HepG2 (cell line): ENCODE data around the gene ALPK3. TPM values are rescaled to one million over a fixed set of nuclear protein-coding genes. Genes with fewer than 3 reads are reported as not detected.
A peak's percentile ranks its signal among the peaks of the same experiment; 100 is the strongest.

Source experiments
- CEBPB ChIP-seq: IDR thresholded peaks from 2 replicates; pipeline ENCODE4 v1.6.1; 2011; ENCODE audit warnings: low read depth, low read length, improper control_type of control experiment, borderline replicate concordance
- DNMT1 ChIP-seq: sonication (generic); formaldehyde crosslinking; IDR thresholded peaks from 2 replicates; pipeline ENCODE4 v1.5.1; 2020; ENCODE audit warnings: mild to moderate bottlenecking, missing genetic modification reagents
- FIP1L1 ChIP-seq: fragments of 200-400 bp; formaldehyde crosslinking; IDR thresholded peaks from 2 replicates; pipeline ENCODE4 v1.6.1; 2018; ENCODE audit warnings: low read depth, mild to moderate bottlenecking, low read length, moderate library complexity, borderline replicate concordance; ENCODE audit not compliant: insufficient read depth
- GABPB1 ChIP-seq: IDR thresholded peaks from 2 replicates; pipeline ENCODE4 v1.6.1; 2016; ENCODE audit warnings: mild to moderate bottlenecking, missing genetic modification reagents, moderate library complexity, missing compliant biosample characterization
- HDAC2 ChIP-seq: sonication (generic); formaldehyde crosslinking; IDR thresholded peaks from 2 replicates; pipeline ENCODE4 v1.4.0; 2020; ENCODE audit warnings: missing genetic modification reagents
- NFKB2 ChIP-seq: sonication (generic); formaldehyde crosslinking; IDR thresholded peaks from 2 replicates; pipeline ENCODE4 v1.4.0; 2020; ENCODE audit warnings: missing genetic modification reagents, borderline replicate concordance
- RERE ChIP-seq: IDR thresholded peaks from 2 replicates; pipeline ENCODE4 v1.6.1; 2016; ENCODE audit warnings: low read depth, missing genetic modification reagents, missing compliant biosample characterization
- SKI ChIP-seq: fragments of 450-650 bp; IDR thresholded peaks from one replicate; pipeline ENCODE4 v1.6.1; 2018; ENCODE audit warnings: mild to moderate bottlenecking; ENCODE audit not compliant: partially characterized antibody
- SMARCC2 ChIP-seq: fragments of 450-650 bp; IDR thresholded peaks from 2 replicates; pipeline ENCODE4 v1.6.1; 2017; ENCODE audit warnings: antibody characterized with exemption, mild to moderate bottlenecking
- ZNF281 ChIP-seq: sonication (generic); formaldehyde crosslinking; IDR thresholded peaks from 2 replicates; pipeline ENCODE4 v1.4.0; 2020; ENCODE audit warnings: missing genetic modification reagents, borderline replicate concordance
- ZNF282 ChIP-seq: fragments of 450-650 bp; IDR thresholded peaks from 2 replicates; pipeline ENCODE4 v1.6.1; 2018; ENCODE audit not compliant: partially characterized antibody
- ZNF569 ChIP-seq: sonication (generic); formaldehyde crosslinking; IDR thresholded peaks from 2 replicates; pipeline ENCODE4 v1.5.0; 2020; ENCODE audit warnings: mild to moderate bottlenecking, missing genetic modification reagents, moderate library complexity, borderline replicate concordance
- ZNF770 ChIP-seq: sonication (generic); formaldehyde crosslinking; IDR thresholded peaks from 2 replicates; pipeline ENCODE4 v1.5.0; 2020; ENCODE audit warnings: mild to moderate bottlenecking, missing genetic modification reagents
- polyA plus RNA-seq, 8 experiments: library from polyadenylated mRNA; depleted of rRNA in 3 of 8; stranded (reverse) in 7 of 8; unstranded in 1 of 8; fragments of >200 nt; fragmentation: Illumina TruSeq in 4 of 8; extraction: Trizol in 4 of 8; gene quantifications; 2 replicates each; pipeline versions ENCODE4 v1.2.1 to v1.2.3, GENCODE V29; 2011 to 2016; ENCODE audit warnings: low read depth in 4 of 8, missing spikeins in 1 of 8, mixed read lengths in 1 of 8; ENCODE audit not compliant: insufficient read depth in 1 of 8
- total RNA-seq, 5 experiments: library from RNA; depleted of rRNA; stranded (reverse); fragments of >200 nt; fragmentation: Illumina TruSeq; extraction: Trizol; gene quantifications; 2 replicates each; pipeline ENCODE4 v1.2.3, GENCODE V29; 2016; ENCODE audit warnings: low read depth in 1 of 5
- TF ChIP-seq, protein P1 (sequence below): sonication (generic); formaldehyde crosslinking; IDR thresholded peaks from 2 replicates; pipeline ENCODE4 v1.5.1; 2020; ENCODE audit warnings: missing genetic modification reagents, mild to moderate bottlenecking, borderline replicate concordance
- TF ChIP-seq, protein P2 (sequence below): sonication (generic); formaldehyde crosslinking; IDR thresholded peaks from 2 replicates; pipeline ENCODE4 v1.8.1; 2023; ENCODE audit warnings: missing genetic modification reagents, mild to moderate bottlenecking, borderline replicate concordance

Gene ALPK3
- total and polyA plus RNA-seq, 2 of the 13 experiments (the other 11 are each of a cell fraction or from before 2014, with no cell fraction given): 0.04 to 0.42 TPM

DNA sequence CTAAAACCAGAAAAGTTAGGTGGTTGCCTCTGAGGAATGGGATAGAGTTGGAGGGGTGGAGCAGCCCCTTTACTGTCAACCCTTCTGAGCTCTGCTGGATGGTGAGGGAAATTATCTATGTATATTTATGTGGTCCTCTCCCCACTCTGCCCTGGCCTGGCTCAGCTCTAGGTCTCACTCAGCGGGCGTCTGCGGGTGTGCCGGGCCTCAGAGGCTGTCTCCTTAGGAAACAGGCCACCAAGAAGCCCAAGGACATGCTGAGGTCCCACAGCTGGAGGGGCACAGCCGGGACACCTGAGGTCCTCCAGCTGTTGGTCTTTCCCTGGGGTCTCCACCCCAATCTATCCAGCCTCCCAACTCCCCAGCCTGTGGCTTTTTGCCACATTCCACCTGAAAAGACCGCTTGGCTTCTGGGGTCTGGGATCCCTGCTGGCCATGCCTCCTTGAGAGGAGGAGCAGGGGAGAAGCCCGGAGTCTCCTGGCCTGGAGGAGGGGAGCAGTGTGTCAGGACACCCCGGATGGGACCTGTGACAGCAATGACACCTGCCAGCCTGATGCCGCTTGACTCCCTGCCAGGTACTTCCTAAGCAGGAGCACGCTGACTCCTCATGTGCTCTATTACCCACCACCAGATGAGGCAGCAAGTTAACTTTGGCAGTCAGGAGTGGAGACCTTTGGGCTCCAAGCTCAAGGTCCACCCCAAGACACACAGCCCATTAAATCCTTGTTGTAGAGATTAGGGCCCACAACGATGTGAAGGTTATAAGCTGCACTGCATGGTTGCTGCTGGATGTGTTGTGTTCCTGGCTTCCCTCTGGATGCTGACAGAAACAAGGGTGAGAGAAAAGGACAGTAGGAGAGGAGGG is 67.0 kb downstream of the ALPK3 start, which contains the start of gene SLC28A1 (continued):
- TF ChIP-seq, protein P1, sequence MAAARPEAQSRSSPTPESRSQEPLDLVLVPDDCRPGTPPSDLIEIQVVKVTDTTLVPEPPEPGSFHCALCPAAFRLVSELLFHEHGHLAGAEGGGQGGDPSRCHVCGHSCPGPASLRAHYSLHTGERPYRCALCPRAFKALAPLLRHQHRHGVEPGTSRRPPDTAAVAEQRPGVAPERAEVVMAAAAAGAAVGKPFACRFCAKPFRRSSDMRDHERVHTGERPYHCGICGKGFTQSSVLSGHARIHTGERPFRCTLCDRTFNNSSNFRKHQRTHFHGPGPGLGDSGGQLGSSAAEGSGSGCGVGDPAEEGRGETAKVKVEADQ (CRISPR knock-in tag): no peak
- TF ChIP-seq DNMT1 (no peak), ZNF569 (no peak), SKI (no peak), FIP1L1 (no peak), SMARCC2 (no peak), NFKB2 (no peak), ZNF281 (CRISPR knock-in tag) (no peak), ZNF770 (CRISPR knock-in tag) (no peak), ZNF282 (no peak), CEBPB (no peak), HDAC2 (CRISPR knock-in tag) (peak; percentile 59; the same call in 1 of the 2 replicates), GABPB1 (CRISPR knock-in tag) (no peak), RERE (CRISPR knock-in tag) (no peak)
- TF ChIP-seq, protein P2, sequence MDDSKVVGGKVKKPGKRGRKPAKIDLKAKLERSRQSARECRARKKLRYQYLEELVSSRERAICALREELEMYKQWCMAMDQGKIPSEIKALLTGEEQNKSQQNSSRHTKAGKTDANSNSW (CRISPR knock-in tag): no peak
